Activated T-cell treated with anti-CD3 and anti-CD28 coated beads for 4 hours (primary cell): Measurements from ENCODE around the gene RASGRF1.

Experiments used
- DNase-seq: peaks from one replicate; pipeline ENCODE4 v3.0.0-alpha.2; 2020

Gene RASGRF1

GRCh38 chr15:78925956-78926743 lies 164.4 kb downstream of the RASGRF1 start:
- no peak for DNase-seq

GRCh38 chr15:78925076-78925624 lies 165.4 kb downstream of the RASGRF1 start:
- DNase-seq: no peak

- no peak for DNase-seq
Observed at GRCh38 chr15:78923480-78924360, 166.9 kb downstream of the RASGRF1 start.

- DNase-seq: no peak
Observed at GRCh38 chr15:78923015-78923414, 167.6 kb downstream of the RASGRF1 start.

- no peak for DNase-seq
Observed at GRCh38 chr15:78922527-78922926, 168.1 kb downstream of the RASGRF1 start.

GRCh38 chr15:78921940-78922339 lies 168.6 kb downstream of the RASGRF1 start:
- DNase-seq: no peak

- no peak for DNase-seq
Observed at GRCh38 chr15:78921517-78921916, 169.1 kb downstream of the RASGRF1 start.

GRCh38 chr15:78917888-78918287 lies 172.7 kb downstream of the RASGRF1 start:
- DNase-seq: no peak

GRCh38 chr15:78916088-78916487 lies 174.5 kb downstream of the RASGRF1 start:
- DNase-seq: no peak

GRCh38 chr15:78915341-78916087 lies 175.1 kb downstream of the RASGRF1 start:
- no peak for DNase-seq

- no peak for DNase-seq
Observed at GRCh38 chr15:78914027-78914764, 176.4 kb downstream of the RASGRF1 start.

GRCh38 chr15:78913012-78913411 lies 177.6 kb downstream of the RASGRF1 start:
- no peak for DNase-seq

- DNase-seq: no peak
Observed at GRCh38 chr15:78912316-78912715, 178.3 kb downstream of the RASGRF1 start.

GRCh38 chr15:78910271-78910670 lies 180.3 kb downstream of the RASGRF1 start:
- DNase-seq: no peak
